ENCODE results near the gene SMOC2.

The SMOC2 gene

GRCh38 chr6:168581236-168581635 lies 140.3 kb downstream of the SMOC2 start:
- no peak for DNase-seq

- DNase-seq = no peak
Observed at GRCh38 chr6:168581706-168582105, 140.7 kb downstream of the SMOC2 start.

- no peak for DNase-seq
Observed at GRCh38 chr6:168582571-168582981, 141.6 kb downstream of the SMOC2 start.

- no peak for DNase-seq
Observed at GRCh38 chr6:168583126-168583525, 142.1 kb downstream of the SMOC2 start.

- no peak for DNase-seq
Observed at GRCh38 chr6:168583821-168584220, 142.8 kb downstream of the SMOC2 start.

GRCh38 chr6:168584249-168584648 lies 143.3 kb downstream of the SMOC2 start:
- DNase-seq = no peak

- no peak for DNase-seq
Observed at GRCh38 chr6:168584671-168585070, 143.7 kb downstream of the SMOC2 start.

GRCh38 chr6:168585441-168585840 lies 144.5 kb downstream of the SMOC2 start:
- DNase-seq = no peak

GRCh38 chr6:168589275-168589674 lies 148.3 kb downstream of the SMOC2 start:
- no peak for DNase-seq

GRCh38 chr6:168590406-168590805 lies 149.4 kb downstream of the SMOC2 start:
- DNase-seq = no peak

- no peak for DNase-seq
Observed at GRCh38 chr6:168596344-168596743, 155.4 kb downstream of the SMOC2 start.

- DNase-seq = no peak
Observed at GRCh38 chr6:168597471-168597875, 156.5 kb downstream of the SMOC2 start.

- DNase-seq = no peak
Observed at GRCh38 chr6:168598251-168599117, 157.5 kb downstream of the SMOC2 start.

GRCh38 chr6:168599118-168599494 lies 158.1 kb downstream of the SMOC2 start:
- DNase-seq = no peak

GRCh38 chr6:168599769-168600330 lies 158.9 kb downstream of the SMOC2 start:
- DNase-seq = no peak

- DNase-seq = no peak
Observed at GRCh38 chr6:168600381-168600780, 159.4 kb downstream of the SMOC2 start.

GRCh38 chr6:168601111-168601510 lies 160.1 kb downstream of the SMOC2 start:
- no peak for DNase-seq

GRCh38 chr6:168601546-168601945 lies 160.6 kb downstream of the SMOC2 start:
- DNase-seq = no peak

GRCh38 chr6:168602576-168602975 lies 161.6 kb downstream of the SMOC2 start:
- no peak for DNase-seq

- DNase-seq = no peak
Observed at GRCh38 chr6:168603234-168603633, 162.2 kb downstream of the SMOC2 start.

- no peak for DNase-seq
Observed at GRCh38 chr6:168605964-168606363, 165.0 kb downstream of the SMOC2 start.

GRCh38 chr6:168606722-168607121 lies 165.7 kb downstream of the SMOC2 start:
- no peak for DNase-seq

- no peak for DNase-seq
Observed at GRCh38 chr6:168607272-168608112, 166.5 kb downstream of the SMOC2 start.

GRCh38 chr6:168608113-168608400 lies 167.1 kb downstream of the SMOC2 start:
- no peak for DNase-seq
